Cardiac muscle cell (in vitro differentiated cells and primary cell): ENCODE data around the gene ARHGAP23. TPM values are rescaled to one million over a fixed set of nuclear protein-coding genes. Genes with fewer than 3 reads are reported as not detected.

Experiments used
- DNase-seq, 2 donors: peaks; one replicate each; pipeline versions ENCODE4 v3.0.0 to v3.0.0-alpha.2; 2010 to 2017; ENCODE audit warnings: low read depth in 1 of 2, low spot score in 1 of 2
- H3K27ac ChIP-seq: fragments of 200-600 bp; sonication (generic); 2 replicates; pipeline ENCODE4 v1.5.1; 2016
- H3K27me3 ChIP-seq: fragments of 200-600 bp; sonication (generic); 2 replicates; pipeline ENCODE4 v1.6.0; 2016; ENCODE audit warnings: control low read depth
- H3K36me3 ChIP-seq: fragments of 200-600 bp; sonication (generic); 2 replicates; pipeline ENCODE4 v1.5.1; 2016; ENCODE audit warnings: control low read depth
- H3K4me1 ChIP-seq: fragments of 200-600 bp; sonication (generic); 2 replicates; pipeline ENCODE4 v1.8.1; 2017; ENCODE audit warnings: low read depth, mild to moderate bottlenecking, mixed run types
- H3K4me3 ChIP-seq: fragments of 200-600 bp; sonication (generic); 2 replicates; pipeline ENCODE4 v1.5.1; 2016; ENCODE audit warnings: mild to moderate bottlenecking
- H3K9me3 ChIP-seq: fragments of 200-600 bp; sonication (generic); 2 replicates; pipeline ENCODE4 v1.5.1; 2017; ENCODE audit warnings: low read depth, mild to moderate bottlenecking, control low read depth
- polyA plus RNA-seq: library from polyadenylated mRNA; unstranded; fragments of >200 nt; fragmentation: Nextera tagmentation; extraction: Ambion mirVana; gene quantifications from 2 replicates; pipeline ENCODE4 v1.2.1, GENCODE V29; 2016
- total RNA-seq: library from RNA; depleted of rRNA; stranded (reverse); fragments of >200 nt; gene quantifications from 2 replicates; pipeline ENCODE4 v1.2.3, GENCODE V29; 2016
- TF ChIP-seq, protein P1 (sequence below): IDR thresholded peaks from 2 replicates; pipeline ENCODE4 v1.5.1; 2012; ENCODE audit warnings: low read depth, mild to moderate bottlenecking, low read length

The ARHGAP23 gene
- total and polyA plus RNA-seq, 2 experiments from 2014 or later: 7.6 to 13.2 TPM

DNA sequence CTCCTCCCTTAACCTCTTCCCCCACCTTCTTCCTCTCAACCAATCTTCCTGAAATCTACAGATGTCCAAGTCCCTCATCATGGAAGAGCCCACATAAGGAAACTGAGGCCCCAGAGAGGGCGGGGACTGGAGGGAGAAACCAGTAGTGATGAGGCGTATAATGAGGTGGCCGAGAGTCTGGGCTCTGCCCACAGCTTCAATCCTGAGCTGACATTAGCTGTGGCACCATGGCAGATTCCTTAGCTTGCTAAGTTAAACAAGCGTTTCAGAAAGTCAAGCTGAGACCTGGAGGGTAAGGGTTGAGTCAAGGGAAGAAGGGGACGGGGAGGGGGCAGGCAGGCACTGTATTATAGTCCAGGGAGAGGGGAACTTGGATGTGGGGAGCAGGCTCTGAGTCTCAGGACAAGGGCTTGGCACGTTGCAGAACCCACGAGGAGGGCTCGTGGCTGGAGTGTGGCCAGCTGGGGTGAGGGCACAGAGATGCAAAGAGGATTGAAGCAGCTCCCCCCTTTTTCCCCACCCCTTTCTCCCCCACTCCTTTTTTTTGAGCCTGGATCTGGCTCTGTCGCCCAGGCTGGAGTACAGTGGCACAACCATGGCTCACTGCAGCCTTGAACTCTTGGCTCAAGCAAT, 13.3 kb downstream of the ARHGAP23 start:
- no peak overlapping the region for H3K27ac ChIP-seq

DNA sequence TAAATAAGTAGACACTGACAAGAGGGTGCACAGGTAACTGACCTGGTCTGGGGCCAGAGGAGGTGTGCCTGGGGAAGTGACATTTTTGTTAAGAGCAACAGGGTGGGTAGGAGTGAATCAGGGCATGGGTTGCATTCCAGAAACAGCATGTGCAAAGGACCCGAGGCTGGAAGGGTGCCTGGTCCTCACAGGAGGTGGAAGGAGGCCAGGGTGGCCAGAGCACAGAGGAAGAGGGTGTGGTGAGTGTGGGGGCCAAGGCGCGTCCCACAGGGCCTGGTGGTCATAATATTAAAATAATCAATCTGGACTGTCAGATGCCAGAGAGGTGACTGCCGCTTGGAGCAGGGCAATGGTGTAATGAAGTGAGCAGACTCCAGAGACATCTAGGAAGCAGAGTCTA, 14.3 kb downstream of the ARHGAP23 start:
- Histone ChIP-seq H3K4me3 (no peak overlapping the region), H3K9me3 (no peaks in the 10 kb centered on the region), H3K4me1 (no peaks in the 10 kb centered on the region), H3K27me3 (no peaks in the 10 kb centered on the region), H3K36me3 (no peaks in the 10 kb centered on the region), H3K27ac (no peak overlapping the region)
- TF ChIP-seq, protein P1, sequence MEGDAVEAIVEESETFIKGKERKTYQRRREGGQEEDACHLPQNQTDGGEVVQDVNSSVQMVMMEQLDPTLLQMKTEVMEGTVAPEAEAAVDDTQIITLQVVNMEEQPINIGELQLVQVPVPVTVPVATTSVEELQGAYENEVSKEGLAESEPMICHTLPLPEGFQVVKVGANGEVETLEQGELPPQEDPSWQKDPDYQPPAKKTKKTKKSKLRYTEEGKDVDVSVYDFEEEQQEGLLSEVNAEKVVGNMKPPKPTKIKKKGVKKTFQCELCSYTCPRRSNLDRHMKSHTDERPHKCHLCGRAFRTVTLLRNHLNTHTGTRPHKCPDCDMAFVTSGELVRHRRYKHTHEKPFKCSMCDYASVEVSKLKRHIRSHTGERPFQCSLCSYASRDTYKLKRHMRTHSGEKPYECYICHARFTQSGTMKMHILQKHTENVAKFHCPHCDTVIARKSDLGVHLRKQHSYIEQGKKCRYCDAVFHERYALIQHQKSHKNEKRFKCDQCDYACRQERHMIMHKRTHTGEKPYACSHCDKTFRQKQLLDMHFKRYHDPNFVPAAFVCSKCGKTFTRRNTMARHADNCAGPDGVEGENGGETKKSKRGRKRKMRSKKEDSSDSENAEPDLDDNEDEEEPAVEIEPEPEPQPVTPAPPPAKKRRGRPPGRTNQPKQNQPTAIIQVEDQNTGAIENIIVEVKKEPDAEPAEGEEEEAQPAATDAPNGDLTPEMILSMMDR: no peak
- DNase-seq: no peak

More for the DNA sequence above, 13.3 kb downstream of the ARHGAP23 start:
- no peaks in the 10 kb centered on the region for H3K36me3 ChIP-seq
- H3K9me3 ChIP-seq: no peaks in the 10 kb centered on the region
- no peaks in the 10 kb centered on the region for H3K27me3 ChIP-seq
- DNase-seq: no peak
- H3K4me1 ChIP-seq: no peaks in the 10 kb centered on the region
- TF ChIP-seq, protein P1: no peak
- no peak overlapping the region for H3K4me3 ChIP-seq

GRCh38 chr17:38443356-38444031, 15.2 kb downstream of the ARHGAP23 start:
- Histone ChIP-seq H3K4me1 (no peaks in the 10 kb centered on the region), H3K27ac (no peak overlapping the region)
- no peak for DNase-seq

DNA sequence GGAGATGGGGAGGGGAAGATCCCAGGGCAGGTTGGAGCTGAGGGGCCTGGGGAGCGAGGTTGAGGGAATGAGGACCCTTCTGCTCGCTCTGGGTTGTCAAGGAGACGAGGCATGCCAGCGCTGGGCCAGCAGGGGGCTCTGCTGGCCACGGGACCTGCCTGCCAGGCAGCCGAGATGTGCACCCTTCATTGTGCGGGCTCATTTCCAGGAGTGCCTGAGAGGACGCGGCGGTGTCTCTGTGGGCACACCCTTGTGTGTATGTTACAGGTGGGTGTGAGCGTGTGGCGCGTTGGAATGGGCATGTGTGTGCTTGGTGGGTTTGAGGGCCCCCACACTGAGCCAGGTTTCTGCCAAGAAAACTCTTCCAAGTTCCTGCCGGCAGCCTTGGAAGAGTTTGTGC, 15.9 kb downstream of the ARHGAP23 start:
- H3K27ac ChIP-seq: no peak overlapping the region
- no peaks in the 10 kb centered on the region for H3K9me3 ChIP-seq
- no peaks in the 10 kb centered on the region for H3K36me3 ChIP-seq
- H3K27me3 ChIP-seq: no peaks in the 10 kb centered on the region
- no peaks in the 10 kb centered on the region for H3K4me1 ChIP-seq
- TF ChIP-seq, protein P1: peak; percentile 95
- H3K4me3 ChIP-seq: no peak overlapping the region
- peak; percentile 73 to 82 for DNase-seq

More at GRCh38 chr17:38443356-38444031, 15.2 kb downstream of the ARHGAP23 start:
- Histone ChIP-seq H3K9me3 (no peaks in the 10 kb centered on the region), H3K36me3 (no peaks in the 10 kb centered on the region), H3K4me3 (no peak overlapping the region), H3K27me3 (no peaks in the 10 kb centered on the region)
- TF ChIP-seq, protein P1: no peak

DNA sequence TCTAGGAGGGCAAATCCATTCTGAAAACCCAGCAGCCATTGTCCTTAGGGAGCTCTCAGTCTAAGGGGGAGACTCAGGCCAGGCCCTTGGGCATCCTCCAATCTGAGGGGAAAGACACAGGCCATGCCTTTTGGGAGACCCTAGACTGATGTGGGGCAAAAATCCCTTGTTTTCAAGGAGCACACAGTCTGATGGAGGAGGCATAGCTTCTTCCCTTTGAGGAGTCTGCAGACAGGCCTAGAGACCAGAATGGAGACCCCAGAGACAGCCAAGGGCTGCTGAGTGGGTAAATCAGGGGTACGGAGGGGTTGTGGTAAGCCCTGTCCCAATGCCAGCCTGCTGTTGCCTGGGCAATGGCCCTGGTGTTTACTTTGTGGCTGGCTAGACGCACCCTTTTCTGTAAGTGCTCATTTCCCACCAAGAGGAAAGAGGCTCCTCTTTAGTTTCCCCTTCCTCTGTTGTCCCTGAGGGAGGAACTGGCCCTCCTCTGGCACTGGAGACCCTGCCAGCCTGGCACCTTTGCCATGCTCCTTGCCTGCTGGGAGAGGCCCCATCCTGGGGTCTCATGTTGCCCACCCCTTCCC, 19.3 kb downstream of the ARHGAP23 start:
- H3K4me3 ChIP-seq: no peak overlapping the region
- no peaks in the 10 kb centered on the region for H3K9me3 ChIP-seq
- H3K27ac ChIP-seq: no peak overlapping the region
- no peaks in the 10 kb centered on the region for H3K36me3 ChIP-seq
- H3K27me3 ChIP-seq: no peaks in the 10 kb centered on the region
- TF ChIP-seq, protein P1: no peak
- no peak for DNase-seq
- H3K4me1 ChIP-seq: peaks cover 7% of the 10 kb centered on the region
